Bronchial epithelial cell (primary cell): ENCODE measurements around the gene STARD3NL. TPM values are rescaled to one million over a fixed set of nuclear protein-coding genes. Genes with fewer than 3 reads are reported as not detected.
"Not testable (repeated sequence)": the region's sequence is repeated elsewhere in the genome, so short reads cannot be mapped to it uniquely, and the experiment has no call there.

ENCODE experiments used
- DNase-seq: peaks from one replicate; pipeline ENCODE4 v3.0.0-alpha.2; 2010; ENCODE audit warnings: low read depth
- FAIRE-seq: peaks from 2 replicates; lab custom pipeline; 2011; peaks lifted over from hg19 to GRCh38; lab: Jason Lieb, UNC
- H3K27me3 ChIP-seq: 2 replicates; pipeline ENCODE4 v1.5.1; 2011; ENCODE audit warnings: low read length; ENCODE audit not compliant: control insufficient read depth, insufficient read depth
- H3K36me3 ChIP-seq: 2 replicates; pipeline ENCODE4 v1.5.1; 2011; ENCODE audit warnings: low read length; ENCODE audit not compliant: control insufficient read depth, insufficient read depth
- H3K4me3 ChIP-seq: 2 replicates; pipeline ENCODE4 v1.5.1; 2011; ENCODE audit warnings: mild to moderate bottlenecking, low read depth, low read length, control low read depth
- CTCF ChIP-seq: IDR thresholded peaks from 2 replicates; pipeline ENCODE4 v1.5.1; 2011; ENCODE audit warnings: mild to moderate bottlenecking, moderate library complexity, low read length, control low read depth, inconsistent platforms; ENCODE audit not compliant: insufficient read depth, severe bottlenecking
- total RNA-seq: library from RNA; depleted of rRNA; stranded (reverse); fragments of >200 nt; gene quantifications from 2 replicates; pipeline ENCODE4 v1.2.1, GENCODE V29; 2014

Gene STARD3NL
- total RNA-seq, 1 donor from 2014 or later = 35.0 TPM

- no peak for FAIRE-seq
- Histone ChIP-seq H3K4me3 (no peak overlapping the region), H3K27me3 (no peaks in the 10 kb centered on the region), H3K36me3 (no peaks in the 10 kb centered on the region)
- DNase-seq = no peak
- no peak for TF ChIP-seq CTCF
These were observed 16.0 kb upstream of the STARD3NL start for GRCh38 chr7:38162036-38162435.

GRCh38 chr7:38163671-38164070 is 14.4 kb upstream of the STARD3NL start:
- DNase-seq = no peak
- H3K4me3 ChIP-seq = no peak overlapping the region
- no peak for FAIRE-seq
- no peaks in the 10 kb centered on the region for H3K27me3 ChIP-seq
- TF ChIP-seq CTCF = no peak
- H3K36me3 ChIP-seq = no peaks in the 10 kb centered on the region

GRCh38 chr7:38168890-38169570 is 9.0 kb upstream of the STARD3NL start:
- Histone ChIP-seq H3K36me3 (no peaks in the 10 kb centered on the region), H3K27me3 (no peaks in the 10 kb centered on the region), H3K4me3 (no peak overlapping the region)
- DNase-seq (no peak), FAIRE-seq (no peak)
- TF ChIP-seq CTCF = no peak

- no peak overlapping the region for H3K4me3 ChIP-seq
- H3K27me3 ChIP-seq = no peaks in the 10 kb centered on the region
- DNase-seq (peak; percentile 57), FAIRE-seq (no peak)
- no peaks in the 10 kb centered on the region for H3K36me3 ChIP-seq
- TF ChIP-seq CTCF = no peak
These were observed 8.2 kb upstream of the STARD3NL start for GRCh38 chr7:38169847-38170246.

- H3K27me3 ChIP-seq = no peaks in the 10 kb centered on the region
- no peaks in the 10 kb centered on the region for H3K36me3 ChIP-seq
- DNase-seq (no peak), FAIRE-seq (no peak)
- no peak for TF ChIP-seq CTCF
- no peak overlapping the region for H3K4me3 ChIP-seq
These were observed 6.2 kb upstream of the STARD3NL start for GRCh38 chr7:38171623-38172391.

- not testable (repeated sequence) for FAIRE-seq, DNase-seq, H3K4me3 ChIP-seq
These were observed 2.5 kb upstream of the STARD3NL start for GRCh38 chr7:38175547-38175946.

More at GRCh38 chr7:38175547-38175946, 2.5 kb upstream of the STARD3NL start:
- not testable (repeated sequence) for H3K36me3 ChIP-seq, H3K27me3 ChIP-seq
